ENCODE measurements around the gene FAM170B. TPM values are rescaled to one million over a fixed set of nuclear protein-coding genes. Genes with fewer than 3 reads are reported as not detected.
A peak's percentile ranks its signal among the peaks of the same experiment; 100 is the strongest.

FAM170B gene
- total and polyA plus RNA-seq, 8 donors = not detected

GRCh38 chr10:49139028-49139845 lies 5.4 kb upstream of the FAM170B start:
- H3K9me3 ChIP-seq = no peaks in the 10 kb centered on the region
- no peak for TF ChIP-seq EP300 (IDR thresholded peaks at IDR 0.05)
- TF ChIP-seq POLR2A (IDR thresholded peaks at IDR 0.05) = no peak
- no peak for TF ChIP-seq POLR2AphosphoS5 (IDR thresholded peaks at IDR 0.05)
- no peak for TF ChIP-seq CTCF (IDR thresholded peaks at IDR 0.05)
- no peaks in the 10 kb centered on the region for H3K27me3 ChIP-seq
- H3K4me1 ChIP-seq = peaks cover 0 to 13% (median 3%) of the 10 kb centered on the region in 4 donors
- intact Hi-C loops (cut with DNase I; ENCODE audit: low total_unique reads) = no loop called here
- H3K4me3 ChIP-seq = no peak overlapping the region
- no peaks in the 10 kb centered on the region for H3K36me3 ChIP-seq
- peak in 1 of 2 donors; percentile 32 for DNase-seq
- WGBS, 5 donors = 57 to 68% (median 64%) methylated on average over 8 of the region's 8 CpGs
- peak overlapping the region; percentile 28 to 76 (median 69) for H3K27ac ChIP-seq

GRCh38 chr10:49138361-49138891 lies 4.6 kb upstream of the FAM170B start:
- H3K4me1 ChIP-seq = peaks cover 0 to 13% (median 3%) of the 10 kb centered on the region in 4 donors
- WGBS, 5 donors = 68 to 81% (median 78%) methylated on average over 7 of the region's 7 CpGs
- no peaks in the 10 kb centered on the region for H3K9me3 ChIP-seq
- TF ChIP-seq POLR2AphosphoS5 (IDR thresholded peaks at IDR 0.05) (no peak), CTCF (IDR thresholded peaks at IDR 0.05) (no peak), EP300 (IDR thresholded peaks at IDR 0.05) (no peak), POLR2A (IDR thresholded peaks at IDR 0.05) (no peak)
- no peaks in the 10 kb centered on the region for H3K36me3 ChIP-seq
- H3K27ac ChIP-seq = peak overlapping the region; percentile 18 to 73 (median 57)
- intact Hi-C loops (cut with DNase I; ENCODE audit: low total_unique reads) = no loop called here
- peak in 1 of 2 donors; percentile 67 for DNase-seq
- H3K27me3 ChIP-seq = no peaks in the 10 kb centered on the region
- no peak overlapping the region for H3K4me3 ChIP-seq

- peak overlapping the region in 1 of 5 donors; percentile 61 for H3K27ac ChIP-seq
- peaks cover 0 to 13% (median 4%) of the 10 kb centered on the region in 4 donors for H3K4me1 ChIP-seq
- WGBS, 5 donors = 46 to 81% (median 56%) methylated on average over 1 of the region's 1 CpG
- peaks cover 0 to 6% (median 0%) of the 10 kb centered on the region in 3 donors for H3K27me3 ChIP-seq
- no peaks in the 10 kb centered on the region for H3K36me3 ChIP-seq
- intact Hi-C loops (cut with DNase I; ENCODE audit: low total_unique reads) = no loop called here
- no peak overlapping the region for H3K4me3 ChIP-seq
- DNase-seq = no peak
- TF ChIP-seq CTCF (IDR thresholded peaks at IDR 0.05) = no peak
- no peak for TF ChIP-seq POLR2A (IDR thresholded peaks at IDR 0.05)
- TF ChIP-seq EP300 (IDR thresholded peaks at IDR 0.05) = no peak
- no peak for TF ChIP-seq POLR2AphosphoS5 (IDR thresholded peaks at IDR 0.05)
- H3K9me3 ChIP-seq = no peaks in the 10 kb centered on the region
Observed at GRCh38 chr10:49136525-49136924, 2.7 kb upstream of the FAM170B start.

GRCh38 chr10:49135575-49136313 lies 1.9 kb upstream of the FAM170B start:
- intact Hi-C loops (cut with DNase I; ENCODE audit: low total_unique reads) = no loop called here
- Histone ChIP-seq H3K36me3 (no peaks in the 10 kb centered on the region), H3K9me3 (no peaks in the 10 kb centered on the region), H3K27me3 (peaks cover 0 to 8% (median 0%) of the 10 kb centered on the region in 3 donors), H3K4me3 (no peak overlapping the region), H3K4me1 (peaks cover 0 to 13% (median 6%) of the 10 kb centered on the region in 4 donors), H3K27ac (peak overlapping the region in 1 of 5 donors; percentile 61)
- 55 to 66% (median 62%) methylated on average over 9 of the region's 9 CpGs for WGBS, 5 donors
- TF ChIP-seq CTCF (IDR thresholded peaks at IDR 0.05) (no peak), POLR2A (IDR thresholded peaks at IDR 0.05) (no peak), EP300 (IDR thresholded peaks at IDR 0.05) (no peak), POLR2AphosphoS5 (IDR thresholded peaks at IDR 0.05) (no peak)
- peak in 1 of 2 donors; percentile 81 for DNase-seq
